Activated CD4-positive, alpha-beta T cell treated with anti-CD3 and anti-CD28 coated beads for 36 hours (primary cell): Measurements from ENCODE around the gene NDUFS3. TPM values are rescaled to one million over a fixed set of nuclear protein-coding genes. Genes with fewer than 3 reads are reported as not detected.

Experiments used
- ATAC-seq: fragments of 200-7000 bp; cut with Tn5 transposase; one replicate; pipeline ENCODE4 v1.10.0; 2021; ENCODE audit warnings: mild to moderate bottlenecking, moderate library complexity
- CTCF ChIA-PET: fragments of 350-600 bp; sonication (Branson Sonifier 250); formaldehyde crosslinking; loops from one replicate; lab custom pipeline; 2021; ENCODE audit warnings: antibody characterized with exemption; lab: Charles Lee
- POLR2A ChIA-PET: fragments of 350-600 bp; sonication (Branson Sonifier 250); formaldehyde crosslinking; loops from one replicate; lab custom pipeline; 2021; ENCODE audit warnings: antibody characterized with exemption, inconsistent platforms; lab: Charles Lee
- DNase-seq: peaks from one replicate; pipeline ENCODE4 v3.0.0-alpha.2; 2020
- H3K27ac Mint-ChIP-seq: one replicate; pipeline ENCODE4 v1.8.0; 2021; ENCODE audit warnings: mixed read lengths
- H3K27me3 Mint-ChIP-seq: one replicate; pipeline ENCODE4 v1.8.0; 2021; ENCODE audit warnings: mixed read lengths
- H3K36me3 Mint-ChIP-seq: one replicate; pipeline ENCODE4 v1.8.0; 2021; ENCODE audit warnings: low read depth, mixed read lengths
- H3K4me1 Mint-ChIP-seq: one replicate; pipeline ENCODE4 v1.8.0; 2021; ENCODE audit warnings: mixed read lengths
- H3K4me3 Mint-ChIP-seq: one replicate; pipeline ENCODE4 v1.8.0; 2021; ENCODE audit warnings: mild to moderate bottlenecking, moderate library complexity, mixed read lengths
- H3K9me3 Mint-ChIP-seq: one replicate; pipeline ENCODE4 v1.8.0; 2021; ENCODE audit warnings: low read depth, mixed read lengths
- intact Hi-C, 2 experiments: fragments of 100-400 bp; cut with DNase I in 1 of 2; cut with micrococcal nuclease in 1 of 2; formaldehyde crosslinking; loops; one replicate each; pipeline versions ENCODE4 v1.14.2 to v1.15.1; 2022 to 2024; cut with DNase I, micrococcal nuclease
- total RNA-seq, 2 experiments: library from RNA; stranded (reverse); gene quantifications; one replicate each; pipeline ENCODE4 v1.2.3, GENCODE V29; 2021

Gene NDUFS3
- total RNA-seq, 2 experiments from 2014 or later, result 96.9 to 108 TPM

DNA sequence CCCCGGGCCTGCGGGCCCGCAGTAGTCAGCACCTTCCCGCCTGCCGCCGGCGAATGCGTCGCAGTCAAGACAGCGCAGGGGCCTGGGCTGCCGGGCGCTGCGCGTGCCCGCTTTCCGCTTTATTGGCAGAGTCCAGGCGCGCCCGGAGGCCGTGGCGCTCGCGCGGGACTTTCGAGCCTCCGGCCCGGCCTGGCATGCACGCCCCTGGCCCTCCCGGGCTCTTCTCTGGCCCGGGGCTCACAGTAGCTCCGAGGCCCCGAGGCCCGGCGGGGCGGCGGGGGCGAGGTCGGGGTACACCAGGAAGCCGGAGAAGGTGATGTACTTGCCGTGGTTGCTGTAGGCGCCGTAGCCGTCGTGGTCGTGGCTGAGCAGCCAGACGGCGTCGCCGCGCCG, 10.7 kb downstream of the NDUFS3 start:
- ATAC-seq (no peak), DNase-seq (no peak)
- intact Hi-C loops, result no loop called here
- Mint-ChIP-seq H3K27ac (no peak overlapping the region), H3K4me3 (no peak overlapping the region), H3K27me3 (peaks cover 20% of the 10 kb centered on the region), H3K4me1 (peaks cover 4% of the 10 kb centered on the region), H3K36me3 (peaks cover 7% of the 10 kb centered on the region), H3K9me3 (no peaks in the 10 kb centered on the region)
- ChIA-PET POLR2A (no interaction called here), CTCF (no interaction called here)

DNA sequence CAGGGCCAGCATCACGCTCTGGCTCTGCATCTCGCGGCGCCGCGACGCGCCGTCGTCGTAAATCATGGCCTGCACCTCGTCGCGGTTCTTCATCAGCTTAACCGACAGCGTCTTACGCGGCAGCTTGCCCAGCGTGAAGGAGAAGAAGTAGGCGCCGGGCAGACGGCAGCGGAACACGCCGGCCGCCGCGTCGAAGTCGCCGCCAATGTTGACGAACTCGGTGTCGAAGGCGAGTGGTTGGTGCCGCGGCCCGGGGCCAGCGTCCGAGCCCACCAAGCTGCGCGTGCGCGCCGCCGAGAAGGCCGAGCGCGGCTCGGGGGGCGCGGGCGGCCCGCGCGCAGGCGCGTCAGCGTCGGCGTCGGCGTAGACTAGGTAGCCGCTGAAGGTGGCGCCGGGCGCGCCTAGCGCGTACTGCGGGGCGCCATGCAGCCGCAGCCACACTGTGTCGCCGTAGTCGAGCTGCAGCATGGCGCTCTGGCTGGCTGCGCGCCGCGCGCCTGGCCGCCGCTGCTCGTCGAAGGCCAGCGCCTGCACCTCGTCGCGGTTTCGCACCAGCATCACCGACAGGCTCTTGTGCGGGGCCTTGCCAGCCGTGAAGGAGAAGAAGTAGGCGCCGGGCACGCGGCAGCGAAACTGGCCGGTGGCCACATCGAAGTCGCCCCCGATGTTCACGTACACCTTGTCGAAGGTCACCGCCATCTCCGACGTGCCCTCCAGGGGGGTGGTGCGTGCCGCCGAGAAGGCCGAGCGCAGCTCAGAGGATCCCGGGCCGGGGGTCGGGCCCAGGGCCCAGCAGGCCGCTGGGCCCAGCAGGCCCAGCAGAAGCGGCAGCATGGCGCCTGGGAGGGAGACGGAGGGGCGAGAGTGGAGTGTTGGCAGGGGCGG, 11.3 kb downstream of the NDUFS3 start:
- H3K27ac Mint-ChIP-seq, result no peak overlapping the region
- intact Hi-C loops, result no loop called here
- no peaks in the 10 kb centered on the region for H3K9me3 Mint-ChIP-seq
- CTCF ChIA-PET, result no interaction called here
- ATAC-seq (no peak), DNase-seq (no peak)
- H3K4me1 Mint-ChIP-seq, result peaks cover 4% of the 10 kb centered on the region
- H3K4me3 Mint-ChIP-seq, result no peak overlapping the region
- POLR2A ChIA-PET, result no interaction called here
- H3K27me3 Mint-ChIP-seq, result peaks cover 23% of the 10 kb centered on the region
- H3K36me3 Mint-ChIP-seq, result peaks cover 2% of the 10 kb centered on the region

DNA sequence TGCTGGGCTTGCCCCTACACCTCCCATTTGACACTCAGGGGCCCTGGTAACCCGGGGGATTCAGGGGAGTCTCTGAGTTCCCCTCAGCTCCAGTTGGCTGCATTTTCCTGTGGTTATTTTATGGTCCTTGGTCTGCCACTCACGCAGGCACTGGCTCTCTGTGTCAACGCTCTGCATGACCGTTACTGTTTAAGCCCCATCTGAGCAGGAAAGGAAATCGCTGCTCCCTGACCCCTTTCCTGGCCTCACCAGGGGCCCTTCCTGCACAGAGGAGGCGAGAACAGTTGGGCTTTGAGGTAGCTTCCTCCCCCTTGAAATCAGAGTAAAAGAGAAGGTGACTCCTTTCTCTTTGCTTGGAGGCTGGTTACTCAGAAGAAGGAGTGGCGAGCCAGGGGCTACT, 12.9 kb downstream of the NDUFS3 start:
- CTCF ChIA-PET, result interaction anchor here (1.0 kb wide), 1 partner anchor 49 kb away, joined by 3 read pairs; no protein-coding TSS in a partner anchor
- Mint-ChIP-seq H3K27me3 (peaks cover 29% of the 10 kb centered on the region), H3K4me1 (peaks cover 4% of the 10 kb centered on the region), H3K9me3 (no peaks in the 10 kb centered on the region), H3K36me3 (no peaks in the 10 kb centered on the region), H3K27ac (no peak overlapping the region), H3K4me3 (no peak overlapping the region)
- intact Hi-C loops, result no loop called here
- POLR2A ChIA-PET, result no interaction called here
- DNase-seq, result no peak
- peak; percentile 33 for ATAC-seq

DNA sequence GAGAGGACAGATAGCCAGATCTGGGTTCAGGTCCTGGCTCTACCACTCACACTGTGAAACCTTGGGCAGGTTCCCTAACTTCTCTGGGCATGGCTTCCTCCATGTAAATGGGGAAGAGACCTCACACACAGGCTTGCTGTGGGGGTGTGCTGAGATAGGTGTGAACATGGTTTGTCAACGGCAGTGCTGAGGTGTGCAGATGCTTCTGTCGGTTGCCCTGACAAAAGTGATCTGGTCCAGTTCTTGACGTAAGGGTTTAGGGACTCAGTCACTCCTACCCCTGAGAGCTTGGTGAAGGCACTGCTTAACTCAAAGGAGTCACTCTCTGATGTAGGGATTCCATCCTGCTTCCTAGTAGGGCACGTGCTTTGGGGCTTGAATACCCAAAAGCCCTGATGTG, 13.4 kb downstream of the NDUFS3 start:
- DNase-seq (no peak), ATAC-seq (no peak)
- peaks cover 4% of the 10 kb centered on the region for H3K4me1 Mint-ChIP-seq
- no peaks in the 10 kb centered on the region for H3K9me3 Mint-ChIP-seq
- intact Hi-C loops, result no loop called here
- H3K27me3 Mint-ChIP-seq, result peaks cover 29% of the 10 kb centered on the region
- POLR2A ChIA-PET, result interaction anchor here (1.3 kb wide), 1 partner anchor 14 kb away, joined by 3 read pairs; no protein-coding TSS in a partner anchor
- H3K27ac Mint-ChIP-seq, result no peak overlapping the region
- no peak overlapping the region for H3K4me3 Mint-ChIP-seq
- CTCF ChIA-PET, result interaction anchor here (0.9 to 1.0 kb wide), 2 partner anchors 49 to 76 kb away, joined by 3 read pairs; no protein-coding TSS in a partner anchor
- no peaks in the 10 kb centered on the region for H3K36me3 Mint-ChIP-seq

DNA sequence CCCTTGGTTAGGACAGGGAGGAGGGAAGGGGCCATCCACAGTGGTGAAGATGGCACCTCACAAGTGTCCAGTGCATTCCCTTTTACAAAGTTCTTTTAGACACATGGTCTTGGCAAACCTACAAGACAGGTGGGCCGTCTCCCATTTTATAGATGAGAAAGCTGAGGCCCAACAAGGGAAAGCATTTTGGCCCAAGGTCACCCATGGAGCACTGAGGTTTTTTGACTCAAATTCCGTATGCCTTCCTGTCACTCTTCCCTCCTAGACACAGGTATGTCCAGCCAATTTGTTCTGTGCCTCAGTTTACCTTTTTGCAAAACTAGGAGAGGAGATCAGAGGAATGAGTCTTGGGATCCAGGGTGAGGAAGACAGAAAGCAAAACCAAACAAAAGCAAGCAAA, 14.1 kb downstream of the NDUFS3 start:
- intact Hi-C loops, result no loop called here
- Mint-ChIP-seq H3K36me3 (no peaks in the 10 kb centered on the region), H3K27ac (no peak overlapping the region), H3K9me3 (no peaks in the 10 kb centered on the region), H3K27me3 (peaks cover 29% of the 10 kb centered on the region), H3K4me3 (no peak overlapping the region), H3K4me1 (peaks cover 4% of the 10 kb centered on the region)
- ChIA-PET POLR2A (interaction anchor here (1.3 kb wide), 1 partner anchor 15 kb away, joined by 3 read pairs; no protein-coding TSS in a partner anchor), CTCF (interaction anchor here (0.8 to 1.4 kb wide), 3 partner anchors 77 to 219 kb away, joined by 3 read pairs; no protein-coding TSS in a partner anchor)
- ATAC-seq (no peak), DNase-seq (no peak)

DNA sequence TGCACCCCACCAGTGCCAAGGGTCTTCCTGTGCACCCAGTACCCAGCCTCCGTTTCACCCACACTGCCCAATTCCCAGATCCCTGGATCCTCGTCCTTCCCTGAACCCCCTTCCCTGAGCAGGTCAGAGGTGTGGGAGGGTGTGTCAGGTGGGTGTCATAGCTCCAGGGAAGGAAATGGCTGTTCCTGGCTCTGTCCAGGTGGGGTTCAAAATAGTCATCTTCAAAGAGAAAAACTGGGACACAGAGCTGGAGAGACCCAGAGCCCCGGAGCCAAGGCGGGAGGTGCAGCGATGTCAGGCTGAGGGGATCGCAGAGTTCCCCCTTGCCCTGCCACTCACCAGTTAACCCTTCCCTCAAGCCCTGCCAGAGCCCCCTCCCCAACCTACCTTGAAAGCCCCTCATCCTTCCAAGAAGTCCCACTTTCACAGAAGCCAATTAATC, 14.6 kb downstream of the NDUFS3 start:
- Mint-ChIP-seq H3K27me3 (peaks cover 29% of the 10 kb centered on the region), H3K27ac (no peak overlapping the region), H3K9me3 (no peaks in the 10 kb centered on the region), H3K36me3 (no peaks in the 10 kb centered on the region), H3K4me1 (peaks cover 4% of the 10 kb centered on the region), H3K4me3 (no peak overlapping the region)
- ChIA-PET CTCF (interaction anchor here (0.8 to 1.4 kb wide), 3 partner anchors 77 to 220 kb away, joined by 3 read pairs; no protein-coding TSS in a partner anchor), POLR2A (interaction anchor here (0.7 to 1.3 kb wide), 2 partner anchors 15 to 360 kb away, joined by 3 read pairs; no protein-coding TSS in a partner anchor)
- intact Hi-C loops, result no loop called here
- ATAC-seq (no peak), DNase-seq (no peak)

DNA sequence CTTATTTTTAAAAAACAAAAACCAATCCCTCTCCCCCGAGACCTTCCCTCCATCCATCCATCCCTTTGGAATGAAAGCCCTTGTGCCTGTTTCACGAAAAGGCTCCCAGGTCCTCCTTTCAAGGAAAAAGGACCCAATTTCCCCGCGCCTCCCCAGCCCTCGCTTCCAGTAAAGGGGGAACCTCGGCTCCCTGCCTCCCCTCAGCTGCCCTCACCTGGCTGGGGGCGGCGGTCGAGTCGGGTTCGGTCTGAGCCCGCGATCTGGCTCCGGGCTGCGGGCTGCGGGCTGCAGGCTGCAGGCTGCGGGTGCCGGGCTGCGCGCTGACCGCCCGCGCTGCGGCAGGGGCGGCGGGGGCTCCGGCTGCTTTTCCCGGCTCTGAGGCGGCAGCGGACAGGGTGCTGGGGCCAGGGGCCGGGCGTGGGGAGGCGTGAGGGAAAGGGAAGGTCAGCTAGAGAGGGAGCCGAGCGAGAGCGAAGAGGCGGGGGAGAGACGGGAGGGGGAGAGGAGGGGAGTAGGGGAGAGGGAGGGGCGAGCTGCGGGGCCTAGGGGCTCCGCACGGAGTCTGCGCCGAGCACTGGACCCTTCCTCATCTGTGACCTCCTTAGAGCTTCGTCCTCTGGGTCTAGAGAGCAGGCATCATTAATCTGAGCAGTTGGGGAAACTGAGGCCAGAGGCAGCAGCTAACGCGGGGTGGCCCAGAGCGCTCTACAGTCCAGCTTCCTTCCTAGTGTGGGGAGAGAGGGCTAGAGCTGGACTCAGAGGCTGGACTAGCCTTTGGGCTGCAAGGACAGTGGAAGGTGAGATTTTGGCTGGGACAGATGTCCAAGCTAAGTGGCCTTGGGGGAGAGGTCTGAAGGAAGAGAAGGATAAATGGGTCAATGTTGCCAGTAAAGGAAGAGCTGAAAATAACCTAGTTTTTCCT, 15.3 kb downstream of the NDUFS3 start, which contains the start of gene C1QTNF4:
C1QTNF4 (minus strand) TSS at position 478 of the 922 bp plus-strand sequence. CDS start 3,601 bp downstream, outside the sequence.
- intact Hi-C loops, result no loop called here
- ChIA-PET CTCF (interaction anchor here (1.1 to 1.4 kb wide), 2 partner anchors 14 to 221 kb away, joined by 3 to 4 read pairs; no protein-coding TSS in a partner anchor), POLR2A (interaction anchor here (0.6 to 0.7 kb wide), 2 partner anchors 294 to 361 kb away, joined by 3 to 6 read pairs; no protein-coding TSS in a partner anchor)
- Mint-ChIP-seq H3K27me3 (peaks cover 29% of the 10 kb centered on the region), H3K4me1 (peaks cover 4% of the 10 kb centered on the region), H3K4me3 (no peak within 1 kb of the TSS), H3K9me3 (no peaks in the 10 kb centered on the region), H3K27ac (no peak within 1 kb of the TSS), H3K36me3 (no peaks in the 10 kb centered on the region)
- DNase-seq (no peak), ATAC-seq (no peak)

DNA sequence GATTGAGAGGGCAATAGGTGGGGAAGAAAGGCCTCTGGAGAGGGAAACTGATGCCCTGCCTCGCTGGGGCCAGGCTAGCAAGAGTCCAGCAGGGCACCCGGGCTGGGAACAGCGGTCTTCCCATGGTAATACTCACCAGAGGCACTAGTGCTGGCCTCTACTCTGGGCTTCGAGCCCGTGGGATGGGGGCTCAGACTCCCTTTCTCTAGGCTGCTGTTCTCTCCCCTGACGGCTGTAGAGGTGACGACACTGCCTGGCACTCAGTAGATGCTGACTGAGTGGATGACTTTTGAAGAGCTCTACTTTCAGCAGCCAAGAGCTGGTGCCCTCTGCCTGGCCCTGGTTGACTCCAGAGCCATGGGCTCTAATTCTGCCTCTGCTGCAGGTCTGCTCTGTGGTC, 16.2 kb downstream of the NDUFS3 start:
- Mint-ChIP-seq H3K36me3 (no peaks in the 10 kb centered on the region), H3K4me1 (peaks cover 4% of the 10 kb centered on the region), H3K4me3 (no peak overlapping the region), H3K9me3 (no peaks in the 10 kb centered on the region), H3K27me3 (peaks cover 29% of the 10 kb centered on the region), H3K27ac (no peak overlapping the region)
- CTCF ChIA-PET, result interaction anchor here (1.1 to 1.3 kb wide), 2 partner anchors 11 to 13 kb away, joined by 3 to 4 read pairs; no protein-coding TSS in a partner anchor
- DNase-seq, result no peak
- intact Hi-C loops, result no loop called here
- POLR2A ChIA-PET, result interaction anchor here (0.6 kb wide), 2 partner anchors 21 to 295 kb away, joined by 4 to 6 read pairs; no protein-coding TSS in a partner anchor
- no peak for ATAC-seq

DNA sequence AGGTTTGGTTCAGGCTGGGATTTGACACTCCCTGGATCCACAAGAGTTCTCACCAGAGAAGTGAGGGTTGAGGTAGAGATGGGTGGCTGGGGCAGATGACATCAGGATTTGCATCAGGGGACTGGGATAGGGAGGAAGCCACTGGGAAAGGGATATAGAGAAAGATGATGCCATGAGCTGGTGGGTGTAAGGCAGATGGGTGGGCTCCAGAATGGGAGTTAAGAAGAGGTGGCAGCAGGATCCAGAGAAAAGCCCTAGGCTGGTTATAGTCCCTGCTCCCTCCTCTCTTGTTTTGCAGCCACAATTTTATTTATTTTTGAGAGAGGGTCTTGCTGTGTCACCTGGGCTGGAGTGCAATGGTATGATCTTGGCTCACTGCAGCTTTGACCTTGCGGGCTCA, 17.1 kb downstream of the NDUFS3 start:
- H3K4me1 Mint-ChIP-seq, result peaks cover 4% of the 10 kb centered on the region
- no peaks in the 10 kb centered on the region for H3K9me3 Mint-ChIP-seq
- H3K27ac Mint-ChIP-seq, result no peak overlapping the region
- H3K27me3 Mint-ChIP-seq, result peaks cover 29% of the 10 kb centered on the region
- ATAC-seq (no peak), DNase-seq (no peak)
- intact Hi-C loops, result no loop called here
- H3K36me3 Mint-ChIP-seq, result no peaks in the 10 kb centered on the region
- H3K4me3 Mint-ChIP-seq, result no peak overlapping the region
- ChIA-PET POLR2A (interaction anchor here (0.7 kb wide), 1 partner anchor 41 kb away, joined by 3 read pairs; no protein-coding TSS in a partner anchor), CTCF (interaction anchor here (0.8 to 1.3 kb wide), 2 partner anchors 10 to 38 kb away, joined by 3 read pairs; no protein-coding TSS in a partner anchor)

DNA sequence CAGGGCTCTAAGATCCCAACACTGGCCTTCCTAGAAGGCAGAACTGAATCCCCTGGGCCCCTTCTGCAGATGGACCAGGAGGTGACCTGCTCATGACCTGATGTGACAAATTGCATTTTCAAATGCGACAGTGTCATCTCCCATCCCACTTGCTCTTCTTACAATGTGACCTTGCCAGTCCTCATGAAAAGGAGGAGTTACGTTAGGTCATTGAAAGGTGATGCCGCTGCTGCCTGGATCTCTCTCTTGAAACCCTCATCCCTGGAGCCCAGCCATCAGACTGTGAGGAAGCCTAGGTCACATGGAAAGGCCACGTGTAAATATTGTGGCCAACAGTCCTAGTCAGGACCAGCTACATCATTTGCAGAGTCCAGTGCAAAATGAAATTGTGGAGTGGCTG, 21.0 kb downstream of the NDUFS3 start:
- POLR2A ChIA-PET, result no interaction called here
- intact Hi-C loops, result no loop called here
- DNase-seq, result no peak

More for the DNA sequence above, 21.0 kb downstream of the NDUFS3 start:
- H3K36me3 Mint-ChIP-seq, result no peaks in the 10 kb centered on the region
- H3K27ac Mint-ChIP-seq, result no peak overlapping the region
- no peak for ATAC-seq
- CTCF ChIA-PET, result no interaction called here
- H3K4me3 Mint-ChIP-seq, result no peak overlapping the region
- no peaks in the 10 kb centered on the region for H3K9me3 Mint-ChIP-seq
- H3K27me3 Mint-ChIP-seq, result peaks cover 6% of the 10 kb centered on the region
- H3K4me1 Mint-ChIP-seq, result no peaks in the 10 kb centered on the region
